ENCODE results near the gene TXNDC8.

GRCh38 chr9:110276781-110277180 lies 60.9 kb downstream of the TXNDC8 start:
- TF ChIP-seq CTCF (IDR thresholded peaks at IDR 0.05; ENCODE audit: insufficient read depth, low read depth, low read length) (no peak), EZH2 (IDR thresholded peaks at IDR 0.05; ENCODE audit: insufficient read depth, low read length) (no peak)
